ENCODE data around the gene KIAA1671. TPM values are rescaled to one million over a fixed set of nuclear protein-coding genes. Genes with fewer than 3 reads are reported as not detected.

The KIAA1671 gene
- total RNA-seq, 4 donors from 2014 or later: 20.9 to 41.8 (median 28.4) TPM

GRCh38 chr22:24937114-24937513 is 15.4 kb upstream of the KIAA1671 start:
- Histone ChIP-seq H3K27ac (no peak overlapping the region), H3K4me3 (no peak overlapping the region), H3K27me3 (no peaks in the 10 kb centered on the region), H3K4me1 (no peaks in the 10 kb centered on the region), H3K36me3 (no peaks in the 10 kb centered on the region), H3K9me3 (no peaks in the 10 kb centered on the region)
- no peak for ATAC-seq
- WGBS, 2 donors (ENCODE audit: low coverage in 1 of 2): 31 to 60% methylated on average over 2 of the region's 2 CpGs
- TF ChIP-seq POLR2AphosphoS5 (IDR thresholded peaks at IDR 0.05) (no peak), EP300 (IDR thresholded peaks at IDR 0.05) (no peak), POLR2A (IDR thresholded peaks at IDR 0.05) (no peak), CTCF (IDR thresholded peaks at IDR 0.05) (no peak)

- no peak overlapping the region for H3K27ac ChIP-seq
- WGBS, 2 donors (ENCODE audit: low coverage in 1 of 2): 0 to 22% methylated on average over 2 to 8 of the region's 11 CpGs
- no peaks in the 10 kb centered on the region for H3K9me3 ChIP-seq
- H3K27me3 ChIP-seq: no peaks in the 10 kb centered on the region
- no peak for TF ChIP-seq POLR2AphosphoS5 (IDR thresholded peaks at IDR 0.05)
- TF ChIP-seq POLR2A (IDR thresholded peaks at IDR 0.05): no peak
- TF ChIP-seq EP300 (IDR thresholded peaks at IDR 0.05): no peak
- TF ChIP-seq CTCF (IDR thresholded peaks at IDR 0.05): peak in 3 of 4 experiments; percentile 52 to 69 (median 65)
- no peak overlapping the region for H3K4me3 ChIP-seq
- no peaks in the 10 kb centered on the region for H3K36me3 ChIP-seq
- peak; percentile 46 for ATAC-seq
- no peaks in the 10 kb centered on the region for H3K4me1 ChIP-seq
Measured at GRCh38 chr22:24938741-24939341, 13.7 kb upstream of the KIAA1671 start.

- Histone ChIP-seq H3K27me3 (peaks cover 16% of the 10 kb centered on the region), H3K4me3 (no peak overlapping the region), H3K4me1 (no peaks in the 10 kb centered on the region), H3K27ac (no peak overlapping the region), H3K36me3 (no peaks in the 10 kb centered on the region), H3K9me3 (no peaks in the 10 kb centered on the region)
- TF ChIP-seq POLR2AphosphoS5 (IDR thresholded peaks at IDR 0.05): no peak
- no peak for TF ChIP-seq CTCF (IDR thresholded peaks at IDR 0.05)
- TF ChIP-seq EP300 (IDR thresholded peaks at IDR 0.05): no peak
- TF ChIP-seq POLR2A (IDR thresholded peaks at IDR 0.05): no peak
- ATAC-seq: no peak
- WGBS, 2 donors (ENCODE audit: low coverage in 1 of 2): 86% methylated on average over 1 of the region's 3 CpGs; no CpG with 5 or more reads in 1 of the 2 donors
Measured at GRCh38 chr22:24942301-24942700, 10.2 kb upstream of the KIAA1671 start.

- TF ChIP-seq CTCF (IDR thresholded peaks at IDR 0.05): no peak
- no peak for TF ChIP-seq EP300 (IDR thresholded peaks at IDR 0.05)
- TF ChIP-seq POLR2A (IDR thresholded peaks at IDR 0.05): no peak
- TF ChIP-seq POLR2AphosphoS5 (IDR thresholded peaks at IDR 0.05): no peak
- 87 to 89% methylated on average over 5 to 10 of the region's 10 CpGs for WGBS, 2 donors (ENCODE audit: low coverage in 1 of 2)
- no peak for ATAC-seq
- H3K4me3 ChIP-seq: no peak overlapping the region
- H3K36me3 ChIP-seq: no peaks in the 10 kb centered on the region
- no peaks in the 10 kb centered on the region for H3K9me3 ChIP-seq
- no peak overlapping the region for H3K27ac ChIP-seq
- no peaks in the 10 kb centered on the region for H3K4me1 ChIP-seq
- peaks cover 31% of the 10 kb centered on the region for H3K27me3 ChIP-seq
Measured at GRCh38 chr22:24944217-24944937, 8.1 kb upstream of the KIAA1671 start.

GRCh38 chr22:24945430-24945829 is 7.1 kb upstream of the KIAA1671 start:
- Histone ChIP-seq H3K27ac (no peak overlapping the region), H3K27me3 (peaks cover 31% of the 10 kb centered on the region), H3K36me3 (no peaks in the 10 kb centered on the region), H3K4me3 (no peak overlapping the region), H3K4me1 (peaks cover 0 to 5% (median 0%) of the 10 kb centered on the region in 3 donors), H3K9me3 (no peaks in the 10 kb centered on the region)
- TF ChIP-seq POLR2AphosphoS5 (IDR thresholded peaks at IDR 0.05): no peak
- no peak for TF ChIP-seq CTCF (IDR thresholded peaks at IDR 0.05)
- no peak for TF ChIP-seq POLR2A (IDR thresholded peaks at IDR 0.05)
- TF ChIP-seq EP300 (IDR thresholded peaks at IDR 0.05): no peak
- no peak for ATAC-seq
- 74 to 91% methylated on average over 4 of the region's 4 CpGs for WGBS, 2 donors (ENCODE audit: low coverage in 1 of 2)

All from gastroesophageal sphincter (tissue), 4 donors.